PC-3 (cell line): ENCODE measurements around the gene KIAA0513. TPM values are rescaled to one million over a fixed set of nuclear protein-coding genes. Genes with fewer than 3 reads are reported as not detected.

ENCODE experiments used
- ATAC-seq: fragments of 200-7000 bp; cut with Tn5 transposase; 2 replicates; pipeline ENCODE4 v1.9.1; 2020; ENCODE audit warnings: mild to moderate bottlenecking, moderate library complexity
- BruUV-seq: library from RNA; stranded (reverse); fragments of 400-500 nt; replicated peaks from 2 replicates; lab custom pipeline; 2021; lab: Mats Ljungman, UMichigan
- CTCF ChIA-PET: fragments of 300-600 bp; sonication (Branson Sonifier 250); formaldehyde crosslinking; loops from one replicate; lab custom pipeline; 2022; ENCODE audit warnings: antibody characterized with exemption; lab: Charles Lee
- POLR2A ChIA-PET: fragments of 300-600 bp; sonication (Branson Sonifier 250); formaldehyde crosslinking; loops from one replicate; lab custom pipeline; 2022; ENCODE audit warnings: antibody characterized with exemption; ENCODE audit not compliant: unreplicated experiment; lab: Charles Lee
- DNase-seq: peaks from one replicate; pipeline ENCODE4 v3.0.0-alpha.2; 2015
- H2AFZ ChIP-seq: fragments of 300-600 bp; sonication (generic); 2 replicates; pipeline ENCODE4 v1.6.0; 2016; ENCODE audit warnings: antibody characterized with exemption, low read length
- H3F3A ChIP-seq: fragments of 300-600 bp; sonication (generic); one replicate; pipeline ENCODE4 v1.6.0; 2017; ENCODE audit warnings: antibody characterized with exemption, low read length, control low read depth, mild to moderate bottlenecking; ENCODE audit not compliant: unreplicated experiment
- H3K27ac ChIP-seq: fragments of 300-600 bp; sonication (generic); 2 replicates; pipeline ENCODE4 v1.5.1; 2016; ENCODE audit warnings: mild to moderate bottlenecking, low read length
- H3K27me3 ChIP-seq: fragments of 300-600 bp; sonication (generic); 2 replicates; pipeline ENCODE4 v1.6.1; 2016; ENCODE audit warnings: low read length, mixed read lengths
- H3K36me3 ChIP-seq: fragments of 300-600 bp; sonication (generic); 2 replicates; pipeline ENCODE4 v1.6.1; 2016; ENCODE audit warnings: low read depth, mixed run types, low read length, mixed read lengths
- H3K4me1 ChIP-seq: fragments of 300-600 bp; sonication (generic); 2 replicates; pipeline ENCODE4 v1.5.1; 2016; ENCODE audit warnings: low read length; ENCODE audit not compliant: insufficient read depth
- H3K4me2 ChIP-seq: fragments of 300-600 bp; sonication (generic); 2 replicates; pipeline ENCODE4 v1.6.0; 2016; ENCODE audit warnings: low read length
- H3K4me3 ChIP-seq: fragments of 300-600 bp; sonication (generic); 2 replicates; pipeline ENCODE4 v1.5.1; 2016; ENCODE audit warnings: mild to moderate bottlenecking, low read length, mixed read lengths
- H3K79me2 ChIP-seq: fragments of 300-600 bp; sonication (generic); 2 replicates; pipeline ENCODE4 v1.6.1; 2017; ENCODE audit warnings: low read length, mixed read lengths
- H3K9ac ChIP-seq: fragments of 300-600 bp; sonication (generic); 2 replicates; pipeline ENCODE4 v1.6.0; 2016; ENCODE audit warnings: mild to moderate bottlenecking, low read length
- H3K9me2 ChIP-seq: fragments of 300-600 bp; sonication (generic); replicated peaks from 2 replicates; pipeline ENCODE4 v1.6.1; 2016; ENCODE audit warnings: mixed run types, low read length, mixed read lengths
- H3K9me3 ChIP-seq: fragments of 300-600 bp; sonication (generic); 2 replicates; pipeline ENCODE4 v1.6.1; 2016; ENCODE audit warnings: low read length, mixed read lengths
- H4K20me1 ChIP-seq: fragments of 300-600 bp; sonication (generic); 2 replicates; pipeline ENCODE4 v1.6.1; 2016; ENCODE audit warnings: low read length, mixed read lengths
- CTCF ChIP-seq: fragments of 300-600 bp; sonication (generic); conservative IDR thresholded peaks from 2 replicates; pipeline ENCODE4 v1.5.1; 2017; ENCODE audit warnings: antibody characterized with exemption, low read depth, mild to moderate bottlenecking, low read length
- EZH2 ChIP-seq: fragments of 300-600 bp; sonication (generic); IDR thresholded peaks from one replicate; pipeline ENCODE4 v1.6.1; 2017; ENCODE audit warnings: antibody characterized with exemption, mild to moderate bottlenecking, low read length; ENCODE audit not compliant: unreplicated experiment
- EZH2phosphoT487 ChIP-seq: fragments of 300-600 bp; sonication (generic); IDR thresholded peaks from 2 replicates; pipeline ENCODE4 v1.6.1; 2018; ENCODE audit warnings: mild to moderate bottlenecking, antibody characterized with exemption, low read length, borderline replicate concordance
- intact Hi-C: fragments of 100-400 bp; cut with micrococcal nuclease; formaldehyde crosslinking; loops from 2 replicates; pipeline ENCODE4 v1.9.0; 2023
- total RNA-seq: library from RNA; depleted of rRNA; stranded (reverse); fragments of >200 nt; gene quantifications from 2 replicates; pipeline ENCODE4 v1.2.3, GENCODE V29; 2014

The KIAA0513 gene
- total RNA-seq, 1 experiment from 2014 or later: 7.8 TPM

GRCh38 chr16:85037050-85037410 is 9.4 kb downstream of the KIAA0513 start:
- Histone ChIP-seq H3K79me2 (no peaks in the 10 kb centered on the region), H3K4me3 (no peak overlapping the region), H3K27ac (peak overlapping the region; percentile 79), H4K20me1 (no peaks in the 10 kb centered on the region), H3F3A (no peaks in the 10 kb centered on the region), H3K9me2 (no peaks in the 10 kb centered on the region), H3K4me2 (peak overlapping the region; percentile 33), H3K9me3 (no peaks in the 10 kb centered on the region), H3K9ac (peak overlapping the region; percentile 37; the same call in 1 of the 2 replicates), H2AFZ (peak overlapping the region; percentile 20), H3K27me3 (no peaks in the 10 kb centered on the region), H3K36me3 (no peaks in the 10 kb centered on the region), H3K4me1 (peaks cover 15% of the 10 kb centered on the region)
- ChIA-PET POLR2A (no interaction called here), CTCF (no interaction called here)
- intact Hi-C loops: no loop called here
- TF ChIP-seq EZH2phosphoT487: no peak
- TF ChIP-seq CTCF: no peak
- TF ChIP-seq EZH2: no peak
- ATAC-seq (peak; percentile 86), DNase-seq (peak; percentile 86)
- BruUV-seq: no TSS peak

DNA sequence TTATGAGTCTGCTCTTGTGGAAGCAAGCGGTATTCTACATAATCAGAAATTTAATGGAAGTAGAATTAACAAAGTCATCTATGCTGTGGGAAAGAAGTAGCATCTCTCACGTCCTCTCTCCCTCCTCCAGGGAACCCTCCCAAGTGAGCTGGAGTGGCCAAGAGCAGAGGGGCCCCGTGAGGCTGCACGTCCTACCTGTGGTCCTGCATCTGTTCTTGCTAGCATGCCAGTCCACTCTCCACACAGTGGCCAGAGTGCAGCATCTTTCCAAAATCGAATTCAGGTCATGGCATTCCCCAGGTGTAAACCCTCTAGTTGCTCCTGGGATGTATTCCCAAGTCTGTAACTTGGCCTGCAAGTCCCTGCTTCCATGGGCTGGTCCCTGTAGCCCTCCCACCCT is 10.1 kb downstream of the KIAA0513 start:
- Histone ChIP-seq H3K4me3 (no peak overlapping the region), H3K27me3 (no peaks in the 10 kb centered on the region), H2AFZ (peak overlapping the region; percentile 14; the same call in 1 of the 2 replicates), H3K9me2 (no peaks in the 10 kb centered on the region), H3K27ac (peak overlapping the region; percentile 79), H3K36me3 (no peaks in the 10 kb centered on the region), H3K4me2 (peak overlapping the region; percentile 33), H3K79me2 (no peaks in the 10 kb centered on the region), H3K4me1 (peaks cover 15% of the 10 kb centered on the region), H3K9me3 (no peaks in the 10 kb centered on the region), H3K9ac (peak overlapping the region; percentile 34), H4K20me1 (no peaks in the 10 kb centered on the region), H3F3A (no peaks in the 10 kb centered on the region)
- ChIA-PET POLR2A (no interaction called here), CTCF (no interaction called here)
- intact Hi-C loops: no loop called here
- no peak for DNase-seq
- TF ChIP-seq CTCF: no peak
- no peak for TF ChIP-seq EZH2phosphoT487
- TF ChIP-seq EZH2: no peak
- no peak for ATAC-seq
- no TSS peak for BruUV-seq

DNA sequence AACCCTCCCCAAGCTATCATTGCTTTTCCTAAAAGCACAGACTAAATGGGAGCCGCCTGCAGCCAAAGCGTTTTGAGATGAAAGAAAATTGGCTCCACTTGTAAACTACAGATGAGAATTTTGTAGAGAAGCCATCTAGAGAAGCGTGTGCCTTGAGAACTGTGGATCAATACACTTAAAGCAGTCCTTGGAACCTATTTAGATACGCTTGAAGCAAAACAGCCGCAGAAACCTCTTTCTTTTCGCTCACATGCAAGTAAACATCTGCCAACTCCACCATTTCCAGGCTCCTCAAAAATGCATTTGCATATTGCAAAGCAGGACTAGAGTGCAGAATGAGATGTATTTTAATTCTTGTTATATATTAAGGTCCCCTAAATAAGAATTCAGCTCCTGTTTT is 13.1 kb downstream of the KIAA0513 start:
- TF ChIP-seq EZH2phosphoT487 (no peak), CTCF (no peak), EZH2 (no peak)
- no peaks in the 10 kb centered on the region for H4K20me1 ChIP-seq
- H3K9me3 ChIP-seq: no peaks in the 10 kb centered on the region
- CTCF ChIA-PET: no interaction called here
- POLR2A ChIA-PET: no interaction called here
- DNase-seq (no peak), ATAC-seq (no peak)
- no peaks in the 10 kb centered on the region for H3K27me3 ChIP-seq
- no peak overlapping the region for H2AFZ ChIP-seq
- no peaks in the 10 kb centered on the region for H3K9me2 ChIP-seq
- no peak overlapping the region for H3K4me3 ChIP-seq
- no peak overlapping the region for H3K9ac ChIP-seq
- H3F3A ChIP-seq: no peaks in the 10 kb centered on the region
- no peaks in the 10 kb centered on the region for H3K36me3 ChIP-seq
- no TSS peak for BruUV-seq
- H3K4me1 ChIP-seq: peaks cover 15% of the 10 kb centered on the region
- intact Hi-C loops: no loop called here
- no peak overlapping the region for H3K4me2 ChIP-seq
- H3K79me2 ChIP-seq: no peaks in the 10 kb centered on the region
- no peak overlapping the region for H3K27ac ChIP-seq
